NCI-H748 (cell line): ENCODE measurements around the gene ATP2A3.

Experiments used
- DNase-seq: peaks from one replicate; lab custom pipeline; 2025; ENCODE audit not compliant: unreplicated experiment; lab: John Stamatoyannopoulos, UW

ATP2A3 gene

DNA sequence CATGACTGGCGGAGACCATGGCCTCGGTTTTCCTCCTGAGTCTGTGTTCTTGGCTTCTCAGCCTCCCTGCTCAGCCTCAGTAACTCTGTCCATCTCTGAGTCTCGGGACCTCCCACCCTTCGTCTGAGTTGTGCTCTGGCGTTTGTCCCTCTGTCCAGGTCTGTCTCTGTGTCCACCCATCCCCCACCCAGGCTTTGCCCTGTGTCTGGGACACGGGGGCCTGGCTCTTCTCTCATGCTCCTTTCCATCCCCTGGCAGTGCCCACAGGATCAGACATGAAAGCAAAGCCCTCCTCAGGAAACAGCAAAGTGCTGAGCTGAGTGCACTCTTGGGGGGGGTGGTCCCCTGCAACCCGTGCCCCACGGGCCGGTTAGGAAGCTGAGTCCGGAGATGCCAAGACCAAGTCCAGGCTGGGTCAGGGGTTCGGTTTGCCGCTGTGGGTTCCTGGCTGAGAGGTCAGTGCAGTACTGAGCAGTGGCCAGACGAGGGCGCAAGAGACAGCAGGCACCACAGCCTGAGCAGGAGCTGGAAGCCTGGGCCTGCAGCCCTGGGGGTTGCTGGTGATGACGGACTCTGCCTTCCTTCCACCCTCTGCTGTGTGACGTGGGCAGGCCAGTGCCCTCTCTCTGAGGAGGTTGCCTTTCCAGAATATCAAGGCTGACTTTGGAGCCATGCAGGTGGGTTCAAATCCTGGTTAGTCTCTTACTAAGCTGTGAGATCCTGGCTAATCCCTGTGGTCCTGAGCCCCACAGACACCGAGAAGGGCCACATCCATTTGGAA is 50.5 kb downstream of the ATP2A3 start:
- DNase-seq = peak; percentile 71

DNA sequence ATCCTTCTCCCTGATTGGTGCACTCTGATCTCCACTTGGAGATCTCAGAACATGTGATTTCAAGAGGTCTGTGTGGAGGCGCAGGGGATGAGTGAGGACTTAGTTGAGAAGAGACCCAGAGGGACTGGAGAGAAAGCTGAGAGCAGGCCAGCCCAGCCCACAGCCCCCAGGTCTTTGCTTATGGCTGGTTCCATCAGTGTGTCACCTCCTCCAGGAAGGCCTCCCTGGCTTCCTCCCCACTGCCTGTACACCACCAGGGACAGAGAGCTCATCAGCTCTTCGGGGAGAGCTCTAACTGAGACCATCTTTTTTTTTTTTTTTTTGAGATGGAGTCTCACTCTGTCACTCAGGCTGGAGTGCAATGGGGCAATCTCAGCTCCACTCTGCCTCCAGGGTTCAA is 51.4 kb downstream of the ATP2A3 start:
- no peak for DNase-seq

DNA sequence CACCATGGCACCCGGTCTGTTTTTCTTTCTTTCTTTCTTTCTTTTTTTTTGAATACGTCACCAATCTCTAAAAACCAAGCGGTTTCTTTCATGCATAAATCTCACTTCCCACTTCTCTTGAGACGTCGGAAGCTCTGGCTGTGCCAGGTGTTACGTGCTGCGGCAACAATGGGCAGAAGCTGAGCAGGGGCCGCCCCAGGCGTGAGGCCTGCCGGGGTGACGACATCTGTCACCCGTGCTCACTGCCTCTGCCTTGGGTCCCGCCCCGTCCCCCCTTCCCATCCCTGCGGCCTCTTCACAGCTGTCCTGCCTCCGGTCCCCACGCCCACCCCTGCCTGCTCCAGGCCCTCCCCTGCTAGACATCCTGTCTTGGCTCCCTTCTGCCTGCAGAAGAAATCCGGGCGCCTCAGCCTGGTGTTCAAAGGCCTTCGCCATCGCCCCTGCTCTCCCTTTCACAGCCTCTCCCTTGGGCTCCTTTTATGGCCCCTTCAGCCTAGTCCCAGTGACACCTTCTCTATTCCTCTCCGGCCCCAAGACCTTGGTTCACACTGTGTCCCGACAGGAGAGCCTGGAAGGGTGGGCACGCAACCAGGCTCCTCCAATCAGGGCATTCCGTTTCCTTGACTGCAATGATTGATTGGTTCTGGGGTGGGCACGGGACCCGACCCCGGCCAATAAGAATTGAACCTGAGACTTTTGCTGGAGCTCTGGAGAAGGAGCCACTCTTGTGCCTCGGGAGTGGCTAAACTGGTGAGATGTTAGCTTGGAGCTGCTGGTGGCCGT is 52.8 kb downstream of the ATP2A3 start:
- DNase-seq = no peak

DNA sequence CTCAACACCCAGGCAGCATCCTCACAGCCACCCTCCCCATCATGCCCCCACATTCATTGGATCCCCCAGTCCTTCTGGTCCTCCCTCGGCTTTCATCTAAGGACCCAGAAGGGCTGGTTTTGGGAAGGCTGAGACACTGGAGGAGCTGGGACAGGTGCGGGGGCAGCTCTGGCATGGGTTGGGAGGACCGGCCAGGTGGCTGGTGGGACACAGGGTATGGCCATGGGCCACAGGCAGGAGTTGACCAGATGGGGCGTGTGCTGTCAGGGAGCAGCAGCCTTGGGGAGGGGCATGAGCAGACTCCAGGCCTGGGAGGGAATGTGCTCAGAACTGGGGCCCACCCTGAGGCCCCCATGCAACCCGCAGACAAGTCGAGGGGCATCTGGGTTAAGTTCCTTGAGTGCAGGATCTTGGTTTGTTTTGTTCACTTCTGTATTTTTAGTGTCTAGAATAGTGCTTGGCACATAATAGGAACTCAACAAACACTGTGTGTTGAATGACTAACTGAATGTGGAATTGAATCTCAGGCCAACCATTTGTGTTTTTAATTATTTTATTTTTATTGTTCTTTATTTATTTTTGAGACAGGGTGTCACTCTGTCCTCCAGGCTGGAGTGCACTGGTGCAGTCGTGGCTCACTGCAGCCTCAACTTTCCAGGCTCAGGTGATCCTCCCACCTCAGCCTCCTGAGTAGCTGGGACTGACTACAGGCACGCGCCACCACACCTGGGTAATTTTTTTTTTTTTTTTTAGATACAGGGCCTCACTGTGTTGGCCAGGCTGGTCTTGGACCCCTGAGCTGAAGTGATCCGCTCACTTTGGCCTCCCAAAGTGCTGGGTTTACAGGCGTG is 53.6 kb downstream of the ATP2A3 start:
- no peak for DNase-seq

DNA sequence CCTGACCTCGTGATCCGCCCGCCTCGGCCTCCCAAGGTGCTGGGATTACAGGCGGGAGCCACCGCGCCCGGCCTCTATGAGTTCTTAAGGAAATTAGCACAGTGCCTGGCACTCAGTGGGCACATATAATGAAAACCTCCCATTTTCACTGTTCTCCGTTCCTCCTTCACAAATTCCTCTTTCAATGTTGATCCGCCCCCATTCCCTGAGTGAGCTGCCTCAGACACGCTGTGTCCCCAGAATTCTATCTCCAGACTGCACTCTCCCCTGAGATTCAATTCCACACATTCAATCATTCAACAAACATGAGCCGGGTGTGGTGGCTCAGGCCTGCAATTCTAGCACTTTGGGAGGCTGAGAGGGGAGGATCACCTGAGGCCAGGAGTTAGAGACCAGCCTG is 55.0 kb downstream of the ATP2A3 start:
- no peak for DNase-seq

DNA sequence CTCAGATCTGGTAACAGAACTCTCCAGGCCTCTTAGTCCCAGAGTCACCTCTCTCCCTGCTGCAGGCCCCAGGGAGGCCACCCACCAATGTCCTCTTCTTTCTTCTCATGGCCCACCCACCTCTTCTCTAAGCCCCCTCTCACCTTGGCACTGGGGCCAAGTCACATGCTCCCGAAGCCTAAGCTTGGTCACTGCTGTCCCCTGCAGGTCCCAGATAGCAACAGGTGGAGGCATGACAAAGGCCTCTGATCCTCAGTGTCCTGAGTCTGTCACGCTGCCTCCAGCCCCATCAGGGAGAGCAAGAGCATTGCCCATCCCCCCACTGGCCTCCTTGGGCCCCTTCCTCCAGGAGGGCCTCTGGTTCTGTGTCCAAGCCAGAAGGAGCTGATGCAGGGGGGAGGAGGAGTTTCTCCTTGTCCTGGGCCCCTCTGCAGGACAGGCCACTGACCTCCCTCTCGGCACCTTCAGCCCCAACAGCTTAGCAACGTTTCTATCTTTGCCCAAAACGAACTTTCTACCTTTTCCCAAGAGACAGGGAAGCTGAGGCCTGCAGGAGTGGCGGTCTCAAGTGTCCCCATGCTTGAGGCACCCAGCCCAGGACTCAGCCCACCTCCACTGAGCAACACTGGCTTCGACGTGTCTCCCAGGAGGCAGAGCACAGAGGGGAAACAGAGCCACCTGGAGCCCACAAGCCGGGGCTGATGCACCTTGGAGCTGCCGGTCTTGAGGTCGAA is 56.6 kb downstream of the ATP2A3 start:
- no peak for DNase-seq

DNA sequence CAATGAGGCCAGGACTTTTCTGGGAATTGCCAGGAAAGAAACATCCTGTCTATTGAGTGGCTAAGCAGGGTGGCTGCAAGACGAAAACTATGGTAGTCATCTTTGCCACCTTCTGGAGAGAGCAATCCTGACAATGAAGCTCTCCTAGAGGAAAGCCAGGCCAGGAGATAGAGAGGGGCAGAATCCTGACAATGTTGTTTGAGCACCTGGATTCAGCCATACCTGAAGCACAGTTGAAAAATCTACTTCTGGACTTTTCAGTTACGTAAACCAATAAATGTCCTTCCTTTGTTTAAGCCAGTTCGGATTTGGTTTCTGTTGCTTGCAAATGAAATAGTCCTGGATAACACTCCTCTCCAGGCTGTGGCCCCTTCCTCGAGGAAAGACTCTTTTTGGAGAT is 57.4 kb downstream of the ATP2A3 start:
- no peak for DNase-seq

DNA sequence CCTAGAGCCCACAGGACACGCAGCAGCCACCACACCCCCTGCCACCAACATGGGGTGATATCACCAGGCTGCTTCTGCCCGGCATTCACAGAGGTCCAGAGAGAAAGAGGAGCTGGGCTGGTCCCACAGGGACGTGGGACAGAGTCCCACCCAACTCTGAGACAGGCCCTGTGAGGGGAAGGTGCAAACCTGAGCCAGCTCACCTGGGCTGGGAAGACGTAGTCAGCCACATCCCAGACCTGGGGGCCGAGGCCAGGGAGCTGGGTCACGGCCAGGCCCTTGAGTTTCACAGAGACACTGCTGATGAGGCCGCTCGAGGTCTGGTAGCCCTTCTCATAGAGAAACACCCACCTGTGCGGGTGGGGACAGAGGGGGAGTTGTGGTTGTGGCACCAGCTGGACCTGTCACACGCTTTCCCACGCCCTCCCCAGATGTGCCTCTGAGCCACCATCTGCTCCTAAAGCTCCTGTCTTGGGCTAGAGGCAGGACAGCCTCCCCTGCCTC is 59.2 kb downstream of the ATP2A3 start:
- DNase-seq = no peak

DNA sequence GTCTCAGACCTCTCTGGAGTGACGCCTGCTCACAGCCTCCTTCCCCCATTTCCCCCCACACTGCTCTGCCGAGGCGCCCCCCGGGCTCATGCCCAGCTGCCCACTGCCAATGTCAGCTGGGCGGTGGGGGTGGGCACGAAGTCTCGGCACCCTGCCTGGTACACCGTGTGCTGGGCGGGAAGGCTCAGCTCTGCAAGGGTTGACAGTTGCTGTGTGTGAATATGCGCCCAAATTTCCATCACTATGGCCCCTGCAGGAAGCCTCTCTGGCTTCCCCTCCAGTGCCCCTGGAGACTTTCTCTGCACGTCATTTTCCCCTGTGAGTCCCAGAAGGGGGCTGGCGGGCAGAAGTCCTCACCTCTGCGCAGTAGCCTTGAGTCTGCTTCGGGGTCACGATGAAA is 59.7 kb downstream of the ATP2A3 start:
- DNase-seq = no peak

DNA sequence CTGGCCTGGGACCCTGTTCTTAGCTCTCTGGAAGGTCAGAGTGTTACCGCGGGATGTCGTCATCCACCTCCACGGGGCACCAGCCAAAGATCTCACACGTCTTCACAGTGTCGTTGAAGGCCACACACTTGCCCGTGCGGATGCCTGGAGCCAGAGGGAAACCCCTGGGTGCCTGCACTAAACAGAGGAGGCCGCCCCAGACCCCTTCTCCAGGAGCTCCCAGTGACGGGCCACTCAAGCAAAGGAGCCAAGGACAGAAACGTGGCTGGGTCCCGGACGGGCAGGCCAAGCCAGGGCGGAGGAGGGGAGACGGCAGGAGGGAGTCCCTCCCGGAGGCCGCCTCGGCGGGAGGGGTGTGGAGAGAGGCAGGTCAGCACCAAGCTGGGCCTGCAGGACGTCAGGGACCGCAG is 60.4 kb downstream of the ATP2A3 start:
- no peak for DNase-seq

DNA sequence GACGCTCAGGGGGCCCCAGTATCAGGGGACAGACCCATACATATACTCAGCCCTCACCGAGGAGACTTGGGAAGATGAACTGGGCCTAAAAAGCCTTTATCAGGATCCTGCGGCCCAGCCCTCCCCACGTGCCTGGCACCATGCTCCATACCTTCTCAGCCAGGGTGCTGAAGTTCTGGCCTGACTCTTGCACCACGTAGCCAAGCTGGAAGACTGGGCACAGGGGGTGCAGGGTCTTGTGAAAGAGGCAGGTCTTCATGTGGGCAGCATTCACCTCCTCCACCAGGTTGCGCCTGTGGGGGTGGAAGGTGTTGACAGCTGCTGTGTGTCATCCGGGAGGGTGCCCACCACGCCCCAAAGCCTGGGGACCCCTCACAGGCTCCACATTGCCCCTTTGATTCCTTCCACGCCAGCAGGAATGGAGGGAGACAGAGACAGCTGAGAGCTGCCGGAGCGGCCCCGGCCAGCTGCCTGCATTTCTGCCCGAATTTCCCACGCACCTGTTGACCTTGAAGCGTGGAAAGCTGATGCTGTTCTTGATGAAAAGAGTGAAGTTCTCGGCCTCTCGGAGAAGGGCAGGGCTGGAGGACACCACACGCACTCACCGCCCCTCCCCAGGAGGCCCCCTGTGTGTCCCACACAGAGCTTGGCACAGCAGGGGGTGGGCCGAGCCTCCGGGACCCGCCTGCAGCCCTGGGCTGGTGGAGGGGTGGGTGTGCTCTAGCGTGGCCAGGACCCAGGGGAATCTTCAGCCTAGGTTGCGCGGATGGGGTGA is 61.0 kb downstream of the ATP2A3 start:
- DNase-seq = no peak

DNA sequence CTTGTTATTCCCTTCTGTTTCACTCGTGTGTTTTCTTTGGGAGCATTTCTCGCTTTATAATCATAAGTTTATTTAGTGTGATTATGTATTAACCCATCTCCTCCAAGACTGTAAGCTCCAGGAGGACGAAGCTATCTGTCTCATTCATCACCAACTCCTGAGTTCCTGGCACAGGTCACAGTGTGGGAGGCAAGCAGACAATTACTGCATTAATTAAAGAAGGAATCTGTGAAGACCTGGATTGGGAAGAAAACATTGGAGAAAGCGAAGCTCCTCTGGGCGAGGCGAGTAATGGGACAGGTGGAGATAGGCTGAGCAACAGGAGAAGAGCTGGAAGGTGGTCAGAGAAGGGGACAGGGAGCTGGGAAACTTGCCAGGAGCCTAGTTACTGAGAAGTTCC is 63.6 kb downstream of the ATP2A3 start:
- DNase-seq = no peak

DNA sequence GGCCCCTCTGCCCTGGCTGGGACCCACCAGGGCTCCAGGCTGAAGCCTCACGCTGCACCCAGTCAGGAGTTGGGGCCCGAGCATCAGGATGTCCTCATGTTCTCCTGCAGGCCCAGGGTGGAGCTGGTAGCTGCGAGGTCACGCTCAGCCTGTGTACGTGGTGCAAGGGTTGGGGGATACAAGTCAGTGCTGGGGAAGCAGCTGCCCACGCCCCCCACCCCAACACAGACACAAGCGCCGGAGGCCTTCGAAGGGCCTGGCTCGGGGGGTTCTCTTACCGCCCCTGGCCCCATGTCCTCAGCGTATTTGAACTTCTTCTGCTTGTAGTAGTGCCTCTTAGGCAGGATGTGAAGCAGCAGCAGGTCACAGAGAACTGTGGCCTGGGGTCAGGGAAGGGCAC is 66.5 kb downstream of the ATP2A3 start:
- no peak for DNase-seq

DNA sequence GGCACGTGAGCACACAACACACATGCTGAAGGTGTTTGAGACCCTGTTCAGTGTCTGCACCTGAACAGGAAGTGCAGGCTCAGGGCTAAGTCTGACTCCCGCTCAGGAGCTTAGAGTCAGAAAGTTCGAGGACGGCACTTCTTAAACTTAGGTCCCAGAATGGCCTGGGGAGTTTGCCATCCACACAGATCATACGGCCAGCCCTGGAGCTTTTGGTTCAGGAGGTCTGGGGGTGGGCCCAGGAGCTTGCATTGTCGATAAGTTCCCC is 67.3 kb downstream of the ATP2A3 start:
- DNase-seq = no peak

DNA sequence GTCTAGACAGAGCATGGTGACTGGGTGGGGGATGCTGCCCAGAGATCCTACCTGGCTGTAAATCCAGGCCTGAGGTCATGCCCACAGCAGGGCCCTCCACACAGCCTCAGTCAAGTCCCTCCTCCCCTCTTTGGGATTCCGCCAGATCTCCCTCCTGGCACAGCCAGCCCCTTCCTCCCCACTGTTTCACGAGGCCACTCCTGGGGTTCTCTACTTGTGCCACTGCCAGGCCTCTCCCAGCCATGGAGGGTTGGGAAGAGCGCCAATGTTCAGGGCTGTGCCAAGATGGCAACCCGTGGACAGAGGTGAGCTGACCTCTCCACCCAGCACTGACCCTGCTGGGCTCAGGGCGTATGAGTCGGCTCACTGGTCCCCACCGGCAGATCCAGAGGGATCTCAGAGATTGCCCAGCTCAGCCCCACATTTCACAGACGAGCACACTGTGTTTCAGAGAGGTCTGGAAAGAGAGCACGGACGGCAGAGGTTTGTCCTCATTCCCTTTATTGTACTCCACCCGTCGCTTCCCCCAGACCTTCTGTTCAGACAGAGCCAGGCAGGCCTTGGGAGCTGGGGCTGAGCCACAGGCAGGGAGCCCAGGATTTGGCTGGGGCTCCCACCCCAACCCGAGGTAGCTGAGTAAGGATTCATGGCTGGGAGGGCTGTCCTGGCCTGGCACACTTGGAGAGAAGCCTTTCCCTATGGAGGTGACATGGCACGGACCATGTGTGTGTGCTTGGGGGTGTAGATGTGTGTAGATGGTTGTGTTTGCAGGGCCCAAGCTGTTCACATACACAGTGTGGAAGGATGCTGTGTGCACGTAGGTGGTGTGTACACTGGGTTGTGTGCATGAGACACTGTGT is 67.9 kb downstream of the ATP2A3 start:
- DNase-seq = no peak

DNA sequence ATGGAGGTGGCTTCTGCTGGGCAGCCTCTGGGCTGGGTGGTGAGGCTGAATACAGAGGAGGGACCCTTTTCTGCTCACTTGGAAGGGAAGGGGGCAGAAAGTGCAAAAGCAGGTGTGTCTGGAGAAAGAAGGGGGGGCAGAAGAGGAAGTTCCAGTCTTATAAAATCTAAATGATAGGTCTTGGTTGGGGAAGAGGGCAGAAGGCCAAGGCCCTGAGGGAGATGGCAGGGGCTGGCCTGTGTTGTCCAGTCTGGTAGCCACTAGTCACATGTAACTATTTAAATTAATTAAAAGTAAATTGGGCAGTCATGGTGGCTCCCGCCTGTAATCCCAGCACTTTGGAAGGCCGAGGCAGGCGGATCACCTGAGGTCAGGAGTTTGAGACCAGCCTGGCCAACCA is 68.9 kb downstream of the ATP2A3 start:
- no peak for DNase-seq

DNA sequence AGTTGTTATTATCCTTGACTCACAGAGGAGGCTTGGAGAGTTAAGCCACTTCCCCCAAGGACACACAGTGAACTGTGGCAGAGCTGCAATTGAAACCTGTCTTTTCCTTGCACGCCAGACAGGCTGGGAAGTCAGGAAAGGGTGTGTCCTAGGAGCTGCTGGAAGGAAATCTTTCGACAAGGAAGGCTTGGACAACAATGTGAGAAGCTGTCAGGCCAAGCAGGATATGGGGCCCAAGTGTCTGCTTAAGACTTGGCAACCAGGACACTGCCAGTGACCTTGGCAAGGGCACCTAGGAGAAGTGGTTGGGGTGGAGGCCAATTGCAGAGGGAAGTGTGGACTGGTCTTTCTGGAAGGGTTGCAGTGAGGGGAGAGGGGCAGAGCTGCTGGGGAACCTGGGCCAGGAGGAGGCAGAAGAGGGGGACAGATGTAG is 69.3 kb downstream of the ATP2A3 start:
- no peak for DNase-seq

DNA sequence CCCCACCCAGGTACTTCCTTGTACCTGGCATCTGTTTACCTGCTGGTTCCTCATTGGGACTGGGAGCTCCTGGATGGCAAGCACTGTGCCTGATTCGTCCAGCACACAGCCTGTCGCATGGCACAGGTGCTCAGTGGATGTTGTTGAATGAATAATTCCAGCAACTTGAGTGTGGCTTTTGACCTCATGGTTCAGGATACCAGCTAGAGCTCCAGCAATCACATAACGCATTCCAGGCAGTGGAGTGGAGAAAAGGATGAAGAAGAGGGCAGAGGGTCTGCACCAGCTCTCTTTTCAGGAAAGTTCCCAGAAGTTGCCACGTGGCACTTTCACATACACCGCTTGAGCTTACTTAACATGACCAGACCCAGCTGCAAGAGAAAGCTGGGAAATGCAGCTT is 70.0 kb downstream of the ATP2A3 start:
- DNase-seq = no peak

DNA sequence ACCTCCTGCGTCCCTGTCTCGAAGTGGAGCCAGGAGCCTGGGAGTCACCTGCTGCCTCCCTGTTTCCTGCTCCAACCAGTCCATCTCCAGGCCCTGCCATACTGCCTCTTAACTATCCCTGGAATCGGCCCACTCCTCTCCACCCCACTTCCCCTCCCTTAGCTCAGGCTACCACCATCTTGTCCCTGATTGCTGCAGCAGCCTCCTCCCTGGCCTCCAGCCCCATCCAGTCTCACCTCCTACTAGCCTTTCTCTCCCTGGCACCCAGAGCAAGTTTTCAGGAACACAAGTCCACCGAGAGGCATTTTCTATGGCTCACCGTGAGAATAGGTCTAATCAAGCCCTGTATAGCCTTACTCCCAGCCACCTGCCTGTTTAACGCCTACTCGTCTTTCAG is 70.5 kb downstream of the ATP2A3 start:
- DNase-seq = no peak
